Activated CD4-positive, alpha-beta T cell treated with anti-CD3 and anti-CD28 coated beads, Interleukin-2, amount 50 U/mL, for 16 hours (primary cell): ENCODE measurements around the gene ATP5PD.
"Not testable (repeated sequence)": the region's sequence is repeated elsewhere in the genome, so short reads cannot be mapped to it uniquely, and the experiment has no call there.

Experiments
- DNase-seq: peaks from one replicate; pipeline ENCODE4 v3.0.0-alpha.2; 2020

Gene ATP5PD

DNA sequence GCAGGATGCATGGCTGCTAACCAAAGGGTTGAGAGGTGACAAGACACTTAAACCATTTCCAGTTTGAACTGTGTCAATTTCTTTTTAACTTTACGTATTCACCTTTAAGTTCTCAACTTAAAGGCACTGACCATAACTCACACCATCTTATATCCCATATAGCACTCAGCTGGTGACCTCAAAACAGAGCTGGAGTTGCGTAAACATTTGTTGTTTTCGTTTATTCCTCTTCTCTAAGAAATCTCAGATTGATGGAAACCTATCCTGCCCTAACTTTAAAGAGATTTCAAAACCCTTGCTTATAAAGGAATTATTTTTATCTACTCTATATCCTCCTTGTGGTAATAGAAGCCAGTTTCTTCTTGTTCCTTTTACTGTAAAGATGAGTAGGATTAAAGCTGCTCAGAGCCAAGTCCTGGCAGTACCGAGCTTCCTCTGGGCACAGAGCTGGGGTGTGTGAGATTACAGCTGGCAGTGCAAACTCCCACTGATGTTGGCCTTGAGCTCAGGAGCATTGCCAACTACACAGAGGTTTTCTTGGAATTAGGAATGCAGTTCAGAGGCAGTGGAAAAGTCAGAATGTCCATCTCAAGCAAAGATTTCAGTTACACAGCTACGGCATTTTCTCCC is 1.6 kb upstream of the ATP5PD start:
- DNase-seq, result no peak

- DNase-seq, result no peak
Observed at GRCh38 chr17:75047398-75048098, 779 bp upstream of the ATP5PD start.

- not testable (repeated sequence) for DNase-seq
Observed at GRCh38 chr17:75045946-75046406, 793 bp downstream of the ATP5PD start.

DNA sequence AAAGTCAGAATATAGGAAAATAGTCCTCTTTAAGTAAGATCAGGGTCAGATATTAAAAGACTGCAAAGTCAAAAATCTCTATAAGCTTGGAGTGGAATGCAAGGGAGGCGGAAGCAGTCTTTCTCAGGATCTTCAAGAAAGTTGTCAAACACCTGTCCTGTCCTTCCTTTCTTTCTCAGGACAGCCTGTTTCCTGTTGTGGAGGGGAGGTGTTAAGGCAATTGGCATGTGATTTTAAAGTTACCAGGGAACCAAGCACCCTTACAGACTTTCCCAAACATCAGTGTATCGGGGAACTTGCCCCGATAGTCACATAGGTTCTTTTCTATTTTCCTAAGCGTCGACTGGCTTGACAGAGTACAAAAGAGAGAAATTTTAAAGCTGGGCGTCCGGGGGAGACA is 2.1 kb downstream of the ATP5PD start:
- no peak for DNase-seq

GRCh38 chr17:75043789-75044188 is 3.0 kb downstream of the ATP5PD start:
- not testable (repeated sequence) for DNase-seq

GRCh38 chr17:75041656-75042280 is 5.0 kb downstream of the ATP5PD start:
- no peak for DNase-seq

- DNase-seq, result no peak
Observed at GRCh38 chr17:75039238-75039637, 7.5 kb downstream of the ATP5PD start.

- peak; percentile 76 for DNase-seq
Observed at GRCh38 chr17:75036643-75037268, 10.0 kb downstream of the ATP5PD start.

DNA sequence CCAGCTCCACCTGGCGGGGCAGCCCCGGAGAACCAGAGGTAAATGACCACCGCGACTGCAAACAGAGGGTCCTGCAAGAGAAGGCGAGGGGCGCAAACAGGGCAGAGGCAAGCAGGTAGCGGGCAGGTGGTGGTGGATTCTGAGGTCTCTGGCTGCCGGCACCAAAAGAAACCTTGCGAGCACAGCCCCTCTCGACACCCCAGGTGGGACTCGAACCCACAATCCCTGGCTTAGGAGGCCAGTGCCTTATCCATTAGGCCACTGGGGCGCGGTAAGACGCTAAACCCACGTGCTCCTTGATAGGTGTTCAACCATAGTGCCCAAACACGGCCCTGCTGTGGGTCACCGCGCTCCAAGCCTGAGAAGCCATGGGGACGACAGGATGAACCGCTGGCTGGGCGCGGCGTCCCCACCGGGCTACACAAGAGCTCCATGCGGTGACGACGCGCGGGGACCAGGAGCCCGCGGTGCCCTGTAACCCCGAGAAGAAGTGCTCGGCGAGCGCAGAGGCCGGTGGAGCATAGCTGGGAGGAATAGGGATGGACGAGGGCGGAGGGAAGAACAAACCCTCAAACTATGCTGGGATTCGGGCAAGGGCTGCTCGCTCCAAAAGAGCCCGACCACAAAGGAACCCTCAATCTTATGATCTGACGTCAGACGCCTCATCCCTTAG is 12.4 kb downstream of the ATP5PD start:
- peak; percentile 97 for DNase-seq

DNA sequence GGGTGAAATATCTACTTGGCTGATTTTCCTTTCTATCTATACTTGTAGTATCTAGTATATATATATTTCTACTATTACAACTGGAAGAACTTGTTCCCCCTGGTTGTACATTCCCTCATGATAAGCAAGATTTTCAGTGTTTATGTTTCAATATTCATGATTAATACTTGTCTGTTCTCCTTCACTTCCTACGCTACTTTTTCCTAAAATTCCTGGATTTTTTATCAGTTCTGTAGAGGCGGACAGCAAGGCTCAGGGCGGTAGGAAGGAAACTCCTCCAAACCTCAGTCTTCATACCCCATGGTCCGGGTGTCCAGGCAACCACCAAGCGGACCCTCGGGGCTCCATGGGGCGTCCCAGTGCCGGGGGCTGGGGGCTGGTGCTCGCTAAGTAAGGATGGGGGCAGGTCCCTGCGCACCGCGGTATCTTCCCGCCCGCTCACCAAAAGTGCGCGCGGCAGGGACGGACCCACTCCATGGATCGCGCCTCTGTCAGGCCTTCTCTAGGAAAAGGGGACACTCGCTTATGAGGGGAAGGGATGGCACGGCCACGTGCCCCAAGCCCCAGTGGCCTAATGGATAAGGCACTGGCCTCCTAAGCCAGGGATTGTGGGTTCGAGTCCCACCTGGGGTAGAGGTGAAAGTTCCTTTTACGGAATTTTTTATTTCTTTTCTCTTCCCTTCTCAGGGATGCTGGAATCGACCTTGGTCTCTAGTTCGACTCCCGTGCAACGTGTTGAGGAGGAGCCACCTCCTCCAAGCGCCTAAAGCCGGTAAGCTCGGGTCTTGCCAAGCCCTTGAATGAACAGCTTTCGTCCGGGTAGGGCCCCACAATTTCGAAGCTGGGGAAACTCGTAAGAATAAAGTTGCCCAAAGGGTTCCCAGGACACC is 13.2 kb downstream of the ATP5PD start:
- DNase-seq, result peak; percentile 97

- no peak for DNase-seq
Observed at GRCh38 chr17:75032720-75033280, 14.0 kb downstream of the ATP5PD start.

DNA sequence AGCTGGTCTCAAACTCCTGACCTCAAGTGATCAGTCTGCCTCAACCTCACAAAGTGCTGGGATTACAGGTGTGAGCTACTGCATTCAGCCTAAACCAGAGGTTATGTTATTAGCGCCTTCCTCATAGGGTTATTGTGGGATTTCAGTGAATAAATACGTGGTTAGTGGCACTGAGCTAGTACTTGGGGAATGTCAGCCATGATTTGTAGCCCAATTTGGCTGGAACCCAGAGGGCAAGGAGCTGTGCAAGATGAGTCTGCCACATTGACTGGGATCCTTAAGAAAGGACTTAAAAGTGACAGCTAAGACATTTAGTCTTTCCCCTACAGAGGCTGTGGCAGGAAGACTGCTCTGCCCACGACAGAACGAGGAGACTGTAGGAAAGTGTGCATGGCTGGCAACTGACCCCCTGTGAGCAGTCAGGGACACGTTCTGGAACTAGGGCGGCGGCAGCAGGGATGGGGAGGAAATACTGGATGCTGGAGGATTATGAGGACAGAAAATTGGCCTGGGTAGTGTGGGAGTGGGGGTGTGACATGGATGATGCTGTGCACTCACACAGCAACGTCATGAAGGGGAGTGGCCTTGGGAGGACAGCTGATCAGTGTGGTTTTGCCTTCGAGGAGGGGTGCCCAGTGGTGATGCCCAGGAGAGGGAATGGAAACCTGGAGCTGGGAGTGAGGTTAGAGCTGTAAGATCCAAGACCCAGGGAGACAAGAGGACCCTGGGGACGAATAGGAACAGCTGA is 14.6 kb downstream of the ATP5PD start:
- peak; percentile 45 for DNase-seq

GRCh38 chr17:75030161-75030560 is 16.6 kb downstream of the ATP5PD start:
- DNase-seq, result no peak

DNA sequence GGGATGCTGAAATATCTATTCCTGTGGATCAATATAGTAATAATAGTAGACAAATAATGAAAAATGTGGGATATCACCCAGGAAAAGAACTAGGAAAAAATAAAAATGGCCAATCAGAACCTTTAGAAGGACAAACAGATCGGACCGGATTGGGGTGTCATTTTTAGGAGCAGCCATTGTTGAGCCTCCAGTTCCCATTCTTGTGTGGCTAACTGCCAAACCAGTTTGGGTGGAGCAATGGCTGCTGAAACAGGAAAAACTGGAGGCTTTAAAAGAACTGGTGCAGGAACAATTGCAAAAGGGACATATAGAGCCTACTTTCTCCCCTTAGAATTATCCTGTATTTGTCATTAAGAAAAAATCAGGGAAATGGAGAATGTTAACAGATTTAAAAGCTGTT is 20.1 kb downstream of the ATP5PD start:
- DNase-seq, result not testable (repeated sequence)

DNA sequence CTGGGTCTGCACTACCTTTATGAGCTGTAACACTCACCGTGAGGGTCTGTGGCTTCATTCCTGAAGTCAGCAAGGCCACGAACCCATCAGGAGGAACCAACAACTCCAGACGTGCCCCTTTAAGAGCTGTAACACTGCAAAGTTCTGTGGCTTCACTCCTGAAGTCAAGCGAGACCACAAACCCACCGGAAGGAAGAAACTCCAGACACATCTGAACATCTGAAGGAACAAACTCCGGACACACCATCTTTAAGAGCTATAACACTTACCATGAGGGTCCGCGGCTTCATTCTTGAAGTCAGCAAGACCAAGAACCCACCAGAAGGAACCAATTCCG is 21.4 kb downstream of the ATP5PD start:
- DNase-seq, result not testable (repeated sequence)

DNA sequence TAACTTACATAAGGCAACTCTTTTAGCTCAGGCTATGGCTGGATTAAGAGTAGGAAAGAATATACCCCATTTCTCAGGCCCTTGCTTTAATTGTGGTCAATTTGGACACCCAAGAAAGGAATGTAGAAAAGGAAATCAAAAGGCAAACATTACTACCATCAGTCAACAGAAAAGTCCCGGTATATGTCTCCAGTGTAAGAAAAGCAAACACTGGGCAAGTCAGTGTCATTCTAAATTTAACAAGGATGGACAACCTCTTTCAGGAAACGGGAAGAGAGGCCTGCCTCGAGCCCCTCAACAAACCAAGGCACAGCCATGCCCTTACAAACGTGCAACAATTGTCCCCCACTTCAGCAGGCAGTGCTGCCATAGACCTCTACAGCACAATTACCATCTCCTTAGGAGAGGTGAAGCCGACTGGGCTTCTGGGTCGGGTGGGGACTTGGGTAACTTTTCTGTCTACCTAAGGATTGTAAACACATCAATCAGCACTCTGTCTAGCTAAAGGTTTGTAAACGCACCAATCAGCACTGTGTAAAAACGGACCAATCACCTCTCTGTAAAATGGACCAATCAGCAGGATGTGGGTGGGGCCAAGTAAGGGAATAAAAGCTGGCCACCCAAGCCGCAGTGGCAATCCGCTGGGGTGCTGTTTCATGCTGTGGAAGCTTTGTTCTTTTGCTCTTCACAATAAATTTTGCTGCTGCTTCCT is 21.9 kb downstream of the ATP5PD start:
- peak; percentile 29 for DNase-seq

GRCh38 chr17:75020331-75021110 is 26.2 kb downstream of the ATP5PD start:
- no peak for DNase-seq

DNA sequence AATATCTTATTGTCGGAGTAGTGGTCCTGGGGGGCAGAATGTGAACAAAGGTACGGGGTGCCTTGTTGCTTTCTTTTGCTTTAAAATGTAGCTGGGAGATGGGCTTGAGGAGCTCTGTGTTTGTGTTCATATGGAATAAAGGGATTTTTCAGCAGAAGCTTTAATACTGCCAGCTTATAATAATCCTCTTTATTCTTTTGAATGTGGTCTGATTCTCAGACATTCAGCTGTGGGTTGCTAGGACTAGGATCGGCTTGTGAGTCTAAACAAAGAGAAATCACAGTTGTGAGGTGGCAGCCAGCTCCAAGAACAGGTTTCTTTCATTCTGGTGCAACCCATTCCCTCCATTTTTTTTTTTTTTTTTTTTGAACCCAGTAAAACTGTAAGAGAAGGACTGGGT is 27.1 kb downstream of the ATP5PD start:
- no peak for DNase-seq

GRCh38 chr17:75019146-75019545 is 27.6 kb downstream of the ATP5PD start:
- DNase-seq, result no peak
